Parathyroid adenoma (tissue), 2 donors: ENCODE data around the gene CHST12.

ENCODE experiments used
- H2AFZ ChIP-seq: fragments of 300-600 bp; sonication (generic); one replicate; pipeline ENCODE4 v1.7.0; 2017; ENCODE audit warnings: antibody characterized with exemption, mild to moderate bottlenecking
- H3K27ac ChIP-seq: fragments of 300-600 bp; sonication (generic); one replicate; pipeline ENCODE4 v1.7.0; 2017
- H3K27me3 ChIP-seq: fragments of 300-600 bp; sonication (generic); one replicate; pipeline ENCODE4 v1.7.0; 2017; ENCODE audit warnings: low read length; ENCODE audit not compliant: control insufficient read depth, insufficient read depth
- H3K36me3 ChIP-seq: fragments of 300-600 bp; sonication (generic); one replicate; pipeline ENCODE4 v1.7.0; 2017; ENCODE audit warnings: low read length; ENCODE audit not compliant: control insufficient read depth, insufficient read depth
- H3K4me1 ChIP-seq: fragments of 300-600 bp; sonication (generic); one replicate; pipeline ENCODE4 v1.7.0; 2017; ENCODE audit warnings: control low read depth
- H3K4me2 ChIP-seq: fragments of 300-600 bp; sonication (generic); one replicate; pipeline ENCODE4 v1.7.0; 2017; ENCODE audit warnings: low read length
- H3K4me3 ChIP-seq: fragments of 300-600 bp; sonication (generic); one replicate; pipeline ENCODE4 v1.7.0; 2017; ENCODE audit warnings: low read depth, low read length
- H3K79me2 ChIP-seq: fragments of 300-600 bp; sonication (generic); one replicate; pipeline ENCODE4 v1.7.0; 2017; ENCODE audit warnings: control low read depth
- H3K9ac ChIP-seq: fragments of 300-600 bp; sonication (generic); one replicate; pipeline ENCODE4 v1.7.0; 2017; ENCODE audit warnings: mild to moderate bottlenecking
- H3K9me3 ChIP-seq: fragments of 300-600 bp; sonication (generic); one replicate; pipeline ENCODE4 v1.7.0; 2017; ENCODE audit warnings: low read length; ENCODE audit not compliant: control insufficient read depth
- TF ChIP-seq, protein P1 (sequence below): fragments of 300-600 bp; sonication (generic); IDR thresholded peaks from one replicate; pipeline ENCODE4 v1.7.0; 2017; ENCODE audit warnings: antibody characterized with exemption, mild to moderate bottlenecking
- donor health status: primary hyperparathyroidism.

CHST12 gene

DNA sequence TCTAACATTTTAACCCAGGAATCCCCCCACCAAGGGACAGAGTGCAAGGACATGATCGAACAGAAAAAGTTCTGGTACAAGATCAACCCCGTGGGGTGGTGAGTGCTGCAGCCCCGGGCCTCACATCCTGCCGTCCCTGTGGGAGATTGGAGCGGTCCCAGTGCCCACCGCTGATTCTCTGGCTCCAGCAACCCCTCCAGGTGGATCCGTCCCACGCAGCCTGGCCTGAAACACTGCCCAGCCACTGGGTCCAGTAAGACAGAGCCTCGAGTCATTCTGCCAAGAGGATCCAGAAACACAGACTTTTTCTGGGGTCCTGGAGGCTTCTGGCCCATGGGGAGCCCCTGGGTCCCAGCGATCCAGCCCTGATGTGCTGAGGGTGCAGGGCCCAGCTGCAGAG is 43.3 kb downstream of the CHST12 start:
- Histone ChIP-seq H3K27me3 (no peaks in the 10 kb centered on the region), H3K4me2 (no peak overlapping the region), H3K9ac (no peak overlapping the region), H3K4me1 (peaks cover 2% of the 10 kb centered on the region), H2AFZ (no peak overlapping the region), H3K27ac (no peak overlapping the region), H3K79me2 (no peaks in the 10 kb centered on the region), H3K36me3 (no peaks in the 10 kb centered on the region), H3K9me3 (no peaks in the 10 kb centered on the region), H3K4me3 (no peak overlapping the region)
- TF ChIP-seq, protein P1, sequence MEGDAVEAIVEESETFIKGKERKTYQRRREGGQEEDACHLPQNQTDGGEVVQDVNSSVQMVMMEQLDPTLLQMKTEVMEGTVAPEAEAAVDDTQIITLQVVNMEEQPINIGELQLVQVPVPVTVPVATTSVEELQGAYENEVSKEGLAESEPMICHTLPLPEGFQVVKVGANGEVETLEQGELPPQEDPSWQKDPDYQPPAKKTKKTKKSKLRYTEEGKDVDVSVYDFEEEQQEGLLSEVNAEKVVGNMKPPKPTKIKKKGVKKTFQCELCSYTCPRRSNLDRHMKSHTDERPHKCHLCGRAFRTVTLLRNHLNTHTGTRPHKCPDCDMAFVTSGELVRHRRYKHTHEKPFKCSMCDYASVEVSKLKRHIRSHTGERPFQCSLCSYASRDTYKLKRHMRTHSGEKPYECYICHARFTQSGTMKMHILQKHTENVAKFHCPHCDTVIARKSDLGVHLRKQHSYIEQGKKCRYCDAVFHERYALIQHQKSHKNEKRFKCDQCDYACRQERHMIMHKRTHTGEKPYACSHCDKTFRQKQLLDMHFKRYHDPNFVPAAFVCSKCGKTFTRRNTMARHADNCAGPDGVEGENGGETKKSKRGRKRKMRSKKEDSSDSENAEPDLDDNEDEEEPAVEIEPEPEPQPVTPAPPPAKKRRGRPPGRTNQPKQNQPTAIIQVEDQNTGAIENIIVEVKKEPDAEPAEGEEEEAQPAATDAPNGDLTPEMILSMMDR = no peak

- Histone ChIP-seq H3K36me3 (no peaks in the 10 kb centered on the region), H3K9ac (no peak overlapping the region), H3K4me2 (no peak overlapping the region), H3K27me3 (no peaks in the 10 kb centered on the region), H3K4me1 (peaks cover 5% of the 10 kb centered on the region), H3K79me2 (no peaks in the 10 kb centered on the region), H2AFZ (no peak overlapping the region), H3K9me3 (no peaks in the 10 kb centered on the region), H3K4me3 (no peak overlapping the region), H3K27ac (no peak overlapping the region)
- TF ChIP-seq, protein P1 = no peak
Observed at GRCh38 chr7:2450198-2451107, 47.0 kb downstream of the CHST12 start.

- Histone ChIP-seq H3K36me3 (no peaks in the 10 kb centered on the region), H3K79me2 (no peaks in the 10 kb centered on the region), H3K4me1 (peaks cover 5% of the 10 kb centered on the region), H3K27me3 (no peaks in the 10 kb centered on the region), H3K27ac (no peak overlapping the region), H3K9ac (no peak overlapping the region), H3K4me2 (peak overlapping the region; percentile 52), H2AFZ (peak overlapping the region; percentile 85), H3K4me3 (peak overlapping the region; percentile 20), H3K9me3 (no peaks in the 10 kb centered on the region)
- TF ChIP-seq, protein P1 = peak; percentile 89
Observed at GRCh38 chr7:2451171-2452073, 48.0 kb downstream of the CHST12 start.

DNA sequence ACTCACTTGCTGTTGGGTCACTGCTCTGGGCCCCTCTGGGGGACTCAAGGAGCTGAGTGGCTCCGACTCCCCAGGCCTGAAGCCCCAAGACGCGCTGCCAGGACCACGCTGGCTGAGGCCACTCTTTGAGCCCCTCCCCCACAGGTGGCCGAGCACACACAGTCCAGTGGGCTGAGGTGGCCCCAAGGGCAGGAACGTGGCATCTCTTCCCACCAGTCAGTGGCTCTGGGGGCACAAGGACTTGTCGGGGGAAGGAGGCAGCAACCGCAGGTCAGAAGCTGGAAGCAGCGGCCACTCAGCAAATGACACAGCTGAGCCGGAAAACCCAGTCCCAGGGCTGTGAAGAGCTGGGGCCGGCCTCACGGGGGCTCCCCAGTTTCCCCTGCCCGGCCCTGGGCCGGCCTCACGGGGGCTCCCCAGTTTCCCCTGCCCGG is 48.7 kb downstream of the CHST12 start:
- Histone ChIP-seq H3K79me2 (no peaks in the 10 kb centered on the region), H3K4me3 (no peak overlapping the region), H3K4me1 (peaks cover 5% of the 10 kb centered on the region), H3K36me3 (no peaks in the 10 kb centered on the region), H3K9ac (no peak overlapping the region), H3K27ac (no peak overlapping the region), H3K27me3 (no peaks in the 10 kb centered on the region), H3K4me2 (peak overlapping the region; percentile 52), H3K9me3 (no peaks in the 10 kb centered on the region), H2AFZ (peak overlapping the region; percentile 85)
- TF ChIP-seq, protein P1 = no peak
